NCI-H2171 (cell line): ENCODE data around the gene DDHD1.
A peak's percentile ranks its signal among the peaks of the same experiment; 100 is the strongest.
"Not testable (repeated sequence)": the region's sequence is repeated elsewhere in the genome, so short reads cannot be mapped to it uniquely, and the experiment has no call there.

Experiments
- DNase-seq: peaks from one replicate; lab custom pipeline; 2025; lab: John Stamatoyannopoulos, UW

DDHD1 gene

GRCh38 chr14:53152887-53153701, at the start of gene DDHD1:
TSS of gene DDHD1 (minus strand) at chr14:53153323. CDS start at chr14:53153098, 225 bp downstream.
- DNase-seq: peak; percentile 83

DNA sequence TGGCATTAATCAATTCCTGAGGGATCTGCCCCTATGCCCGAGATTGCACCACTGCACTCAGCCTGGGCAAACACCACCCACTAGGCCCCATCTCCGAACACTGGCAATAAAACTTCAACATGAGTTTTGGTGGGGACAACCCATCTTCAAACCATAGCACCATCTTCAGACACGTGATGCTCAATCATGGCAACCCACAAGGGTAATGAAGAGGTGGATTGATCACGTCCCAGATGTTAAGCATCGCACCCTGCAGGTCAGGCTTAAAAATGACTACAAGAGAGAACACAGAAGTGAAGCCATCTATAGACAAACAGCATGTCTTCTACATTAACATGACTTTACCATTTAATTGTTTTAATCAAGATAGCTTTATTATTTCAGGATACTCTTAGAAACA, 42.8 kb upstream of the DDHD1 start:
- DNase-seq: no peak

DNA sequence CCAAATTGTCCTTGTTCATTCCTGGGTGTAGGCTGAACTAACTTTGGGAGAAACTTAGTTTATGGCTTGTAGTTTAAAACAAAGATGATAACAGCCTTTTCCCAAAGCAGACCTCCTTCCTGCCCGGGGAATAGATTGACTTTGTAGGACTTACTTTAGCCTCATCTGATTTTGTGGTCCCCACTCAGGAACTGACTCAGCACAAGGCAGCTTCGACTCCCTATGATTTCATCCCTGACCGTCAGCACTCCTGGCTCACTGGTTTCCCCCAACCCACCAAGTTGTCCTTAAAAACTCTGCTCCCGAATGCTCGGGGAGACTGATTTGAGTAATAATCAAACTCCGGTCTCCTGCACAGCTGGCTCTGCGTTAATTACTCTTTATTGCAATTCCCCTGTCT, 40.1 kb upstream of the DDHD1 start:
- DNase-seq: no peak

DNA sequence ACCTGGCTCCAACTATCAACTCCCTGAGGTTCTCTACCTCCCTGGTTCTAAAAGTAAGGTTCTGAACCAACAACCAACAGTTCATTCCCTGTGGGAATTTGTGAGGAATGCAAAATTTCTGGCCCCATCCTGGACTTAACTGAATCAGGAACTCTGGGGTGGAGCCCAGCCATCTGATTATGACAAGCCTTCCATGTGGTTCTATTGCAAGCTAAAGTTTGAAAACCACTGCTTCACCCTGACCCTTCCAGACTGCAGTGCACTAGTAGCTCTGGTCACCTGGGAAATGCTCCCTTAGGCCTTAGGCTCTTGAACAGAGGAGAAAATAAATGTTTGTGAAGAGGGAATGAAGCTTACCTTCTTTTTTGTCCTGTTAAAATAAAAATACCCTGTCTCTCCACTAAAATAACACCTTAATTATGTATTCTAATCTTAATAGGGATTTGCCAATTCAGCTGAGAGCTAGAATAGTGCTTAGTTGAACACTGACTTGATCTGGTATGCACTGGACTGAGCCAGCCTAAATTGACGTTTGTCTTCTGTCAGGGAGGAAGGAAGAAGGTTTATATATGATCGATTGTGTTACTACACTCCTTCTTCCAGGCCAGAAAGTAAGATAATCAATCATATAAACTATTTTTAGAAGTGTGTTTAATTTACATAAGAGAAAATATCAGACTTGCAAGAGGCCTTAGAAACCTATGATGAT, 39.1 kb upstream of the DDHD1 start:
- DNase-seq: no peak

DNA sequence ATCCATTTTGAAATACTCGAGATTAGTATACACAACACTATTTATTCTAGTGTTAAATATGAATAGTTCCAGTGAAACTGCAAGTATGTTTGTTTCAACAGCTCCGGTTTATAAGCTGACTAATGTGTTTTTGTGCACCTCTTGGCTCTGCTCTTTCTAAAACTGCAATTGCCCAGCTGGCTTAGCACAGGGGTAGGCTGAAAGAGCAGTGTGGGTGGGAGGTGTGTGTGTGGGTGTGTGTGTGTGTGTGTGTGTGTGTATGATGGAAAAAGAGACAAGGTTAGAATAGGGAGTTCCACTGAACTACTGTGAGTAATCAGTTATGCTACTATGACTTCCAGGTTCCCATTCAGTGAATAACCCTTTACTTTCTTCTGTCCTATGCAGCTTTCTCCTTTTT, 37.8 kb upstream of the DDHD1 start:
- DNase-seq: no peak

- DNase-seq: no peak
These were observed 34.9 kb upstream of the DDHD1 start for GRCh38 chr14:53187921-53188463.

- no peak for DNase-seq
These were observed 33.4 kb upstream of the DDHD1 start for GRCh38 chr14:53186532-53186931.

GRCh38 chr14:53183611-53184010, 30.5 kb upstream of the DDHD1 start:
- no peak for DNase-seq

DNA sequence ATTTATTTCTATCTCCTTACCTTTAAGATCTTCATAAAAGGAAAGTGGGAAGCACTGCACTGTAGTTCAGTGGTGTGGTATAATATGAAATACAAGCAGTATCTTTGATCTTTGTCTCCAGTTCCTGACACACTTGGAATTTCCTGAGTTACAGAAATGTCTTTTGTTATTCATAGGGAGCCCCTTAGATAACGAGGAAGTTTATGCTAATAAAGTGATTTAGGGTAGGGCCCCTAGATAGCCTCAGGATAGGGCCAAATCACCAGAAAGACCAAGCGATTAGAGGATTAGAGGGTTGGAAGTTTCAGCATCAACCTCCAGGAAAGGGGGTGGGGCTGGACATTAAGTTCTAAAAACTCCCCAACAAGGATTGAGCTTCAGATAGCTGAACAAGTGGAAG, 29.9 kb upstream of the DDHD1 start:
- no peak for DNase-seq

DNA sequence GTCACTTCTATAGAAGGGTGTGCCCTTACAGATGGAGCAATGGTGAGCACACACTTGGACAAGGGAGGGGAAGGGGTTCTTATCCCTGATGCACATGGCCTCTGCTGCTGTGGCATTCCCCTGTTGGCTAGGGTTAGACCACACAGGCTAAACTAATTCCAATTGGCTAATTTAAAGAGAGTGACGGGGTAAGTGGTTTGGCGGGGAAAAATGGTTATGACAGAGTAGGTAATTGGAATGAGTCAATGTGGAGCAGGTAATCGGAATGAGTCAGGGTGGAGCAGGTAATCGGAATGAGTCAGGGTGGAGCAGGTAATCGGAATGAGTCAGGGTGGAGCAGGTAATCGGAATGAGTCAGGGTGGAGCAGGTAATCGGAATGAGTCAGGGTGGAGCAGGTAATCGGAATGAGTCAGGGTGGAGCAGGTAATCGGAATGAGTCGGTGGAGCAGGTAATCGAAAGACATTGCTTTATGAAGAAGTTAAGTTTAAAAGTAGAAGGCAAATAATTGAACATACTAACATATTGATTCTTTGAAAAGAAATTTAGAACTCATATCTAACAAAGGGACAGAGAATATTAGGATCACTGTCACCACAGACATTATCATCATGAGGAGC, 28.4 kb upstream of the DDHD1 start:
- not testable (repeated sequence) for DNase-seq

DNA sequence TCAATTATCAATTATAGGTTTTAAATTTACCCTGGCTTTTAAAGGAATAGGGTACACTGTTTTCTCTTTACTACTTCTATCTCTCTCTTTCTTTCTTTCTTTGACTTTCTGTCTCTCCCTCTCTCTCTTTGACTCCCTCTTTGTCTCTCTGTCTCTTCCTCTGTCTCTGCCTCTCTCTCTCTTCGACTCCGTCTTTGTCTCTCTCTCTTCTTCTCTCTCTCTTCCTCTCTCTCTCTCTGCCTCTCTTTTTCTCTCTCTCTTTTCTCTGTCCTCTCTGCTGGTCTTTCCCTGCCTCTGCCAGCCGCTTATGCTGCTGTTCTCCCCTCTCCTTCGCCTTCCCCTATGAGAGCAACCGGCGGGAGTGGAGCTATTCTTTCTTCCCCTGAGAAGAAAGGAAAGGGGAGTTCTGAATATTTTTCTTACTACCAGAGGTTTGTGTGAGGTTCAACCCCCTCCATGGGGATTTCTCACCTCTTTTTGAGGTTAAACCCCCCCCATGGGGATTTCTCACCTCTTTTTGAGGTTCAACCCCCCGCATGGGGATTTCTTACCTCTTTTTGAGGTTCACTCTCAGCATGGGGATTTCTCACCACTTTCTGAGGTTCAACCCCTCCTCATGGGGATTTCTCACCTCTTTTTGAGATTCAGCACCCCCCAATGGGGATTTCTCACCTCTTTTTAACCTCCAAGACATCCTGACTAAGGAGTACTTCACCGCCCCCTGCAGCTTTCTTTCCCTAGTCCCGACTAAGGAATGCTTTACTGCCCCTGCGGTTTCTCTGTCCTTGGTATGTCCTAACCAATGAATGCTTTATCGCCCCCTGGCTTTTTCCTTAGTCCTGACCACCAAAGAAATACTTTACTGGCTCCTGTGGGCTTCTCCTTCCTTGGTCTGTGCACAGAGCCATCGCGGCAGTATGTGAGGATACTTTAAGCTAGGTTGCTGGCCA, 27.4 kb upstream of the DDHD1 start:
- no peak for DNase-seq

DNA sequence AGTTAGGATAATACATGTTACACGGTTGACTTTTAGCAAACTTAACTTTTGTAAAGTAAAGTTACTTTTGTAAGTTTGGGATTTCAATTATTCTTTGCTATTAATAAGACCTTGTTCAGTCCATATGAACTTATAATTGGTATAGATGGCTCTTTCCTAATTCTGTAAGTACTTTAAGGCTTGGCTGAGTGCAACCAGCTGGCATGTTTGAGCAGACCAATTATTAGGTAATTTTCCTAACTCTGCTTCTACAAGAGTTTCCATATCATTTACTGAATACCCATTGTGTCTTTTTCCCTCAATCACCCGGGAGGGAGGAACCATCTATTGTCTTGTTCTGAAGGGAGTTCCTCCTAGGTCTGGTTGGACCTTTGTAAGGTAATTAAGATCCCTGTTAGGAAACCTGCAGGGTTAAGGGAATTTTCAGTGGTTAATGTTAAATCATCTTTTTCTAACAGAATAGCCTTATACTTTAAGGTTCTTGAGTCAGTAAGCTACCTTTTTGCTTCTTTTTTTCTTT, 26.4 kb upstream of the DDHD1 start:
- not testable (repeated sequence) for DNase-seq

GRCh38 chr14:53175375-53175774, 22.3 kb upstream of the DDHD1 start:
- DNase-seq: no peak

DNA sequence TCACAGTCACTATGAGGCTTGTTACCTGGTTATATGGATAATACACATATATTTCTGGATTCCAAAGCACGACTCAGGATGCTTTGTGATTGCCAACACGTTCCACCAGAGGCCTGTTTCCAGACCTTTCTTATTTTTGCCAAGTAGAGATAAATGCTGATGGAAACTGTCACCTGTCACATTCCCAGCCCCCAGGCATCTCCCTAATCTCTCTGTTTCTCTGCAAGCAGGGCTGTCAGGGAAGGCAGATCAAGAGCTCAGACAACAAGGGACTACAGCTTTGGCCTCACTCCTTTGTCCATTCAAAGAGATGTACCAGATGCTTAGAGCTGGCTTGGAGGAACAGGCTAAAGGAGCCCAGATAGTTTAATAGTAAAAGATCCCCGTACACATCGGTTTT, 21.8 kb upstream of the DDHD1 start:
- no peak for DNase-seq

GRCh38 chr14:53168786-53169185, 15.7 kb upstream of the DDHD1 start:
- DNase-seq: no peak

DNA sequence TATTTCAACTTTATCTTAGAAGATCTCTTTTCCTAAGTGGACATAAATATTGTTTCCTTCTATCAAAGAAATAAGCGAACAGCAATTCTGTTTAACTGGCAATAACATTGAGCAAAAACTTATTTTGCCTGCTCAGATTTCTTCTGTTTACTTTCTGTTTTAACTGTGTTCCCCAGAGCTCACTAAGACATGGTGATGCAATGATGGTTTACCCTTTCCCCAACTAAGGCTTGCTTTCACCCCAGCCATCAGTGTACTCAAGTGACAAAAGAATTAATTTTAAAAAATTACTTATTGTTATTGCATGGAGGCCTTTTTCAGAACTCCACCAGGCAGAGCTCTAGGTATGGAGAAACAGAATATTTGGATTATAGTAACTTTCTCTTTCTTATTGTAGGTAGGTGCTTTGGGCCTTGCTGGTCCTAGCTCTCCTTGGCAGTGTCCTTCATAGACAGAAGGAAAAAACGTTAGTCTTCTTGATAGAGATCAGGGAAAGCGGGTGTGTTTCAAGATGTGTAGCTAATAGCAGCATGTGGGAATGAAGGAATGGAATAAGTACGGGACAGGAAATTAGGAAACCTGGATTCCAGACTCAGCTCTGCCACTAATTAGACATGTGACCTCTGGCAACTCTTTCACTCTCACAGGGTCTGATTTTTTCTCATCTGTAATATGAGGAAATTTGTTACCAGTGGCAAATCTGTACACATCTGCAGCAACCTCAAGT, 14.6 kb upstream of the DDHD1 start:
- no peak for DNase-seq

- no peak for DNase-seq
These were observed 8.8 kb upstream of the DDHD1 start for GRCh38 chr14:53161758-53162435.

DNA sequence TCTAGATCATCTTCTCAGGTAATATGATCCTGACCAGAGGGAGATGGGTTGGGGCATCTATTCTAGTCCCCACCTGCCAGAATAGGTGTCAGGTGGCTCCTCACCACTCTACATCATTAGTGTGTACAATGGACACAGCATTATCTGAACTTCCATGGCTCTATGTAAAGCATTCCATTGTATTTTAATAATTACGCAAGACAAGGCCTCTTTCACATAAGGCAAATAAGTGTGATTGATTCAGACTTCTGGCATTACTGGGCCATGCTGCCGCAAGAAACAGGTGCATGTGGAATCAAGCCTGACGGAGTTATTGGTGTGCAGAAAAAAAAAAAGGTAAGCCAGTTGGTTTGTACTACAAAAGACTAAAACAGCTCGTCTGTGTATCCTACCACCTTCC, 3.1 kb upstream of the DDHD1 start:
- DNase-seq: peak; percentile 68

DNA sequence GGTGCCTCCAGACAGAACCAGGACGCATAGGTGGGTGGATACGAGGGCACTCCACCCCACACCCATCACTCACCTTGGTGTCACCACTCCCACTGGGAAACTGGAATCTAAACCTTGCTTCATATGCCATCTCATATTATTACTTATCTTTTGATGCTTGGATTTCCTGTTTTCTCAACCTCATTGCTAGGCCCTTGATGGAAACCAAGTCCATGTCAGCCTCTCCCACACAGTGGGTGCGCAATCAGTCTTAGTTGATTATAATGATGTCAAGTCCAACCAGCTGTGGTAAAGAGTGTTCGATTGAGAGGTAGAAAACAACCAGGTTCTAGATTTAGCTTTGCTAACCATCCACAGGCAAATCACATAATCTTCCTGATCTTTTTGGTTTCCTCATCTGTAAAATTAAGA, 584 bp upstream of the DDHD1 start:
- no peak for DNase-seq
